H1 (cell line): ENCODE measurements around the gene PARD3. TPM values are rescaled to one million over a fixed set of nuclear protein-coding genes. Genes with fewer than 3 reads are reported as not detected.

Source experiments
- CTCF ChIA-PET: fragments of 300-600 bp; sonication (Branson Sonifier 250); formaldehyde crosslinking; loops from one replicate; lab custom pipeline; 2021; ENCODE audit not compliant: partially characterized antibody; lab: Charles Lee
- POLR2A ChIA-PET: fragments of 300-600 bp; sonication (Branson Sonifier 250); formaldehyde crosslinking; loops from one replicate; lab custom pipeline; 2021; ENCODE audit warnings: inconsistent platforms; ENCODE audit not compliant: partially characterized antibody; lab: Charles Lee
- DNase-seq, 2 experiments: peaks; one replicate each; pipeline versions ENCODE4 v3.0.0 to v3.0.0-alpha.2; 2010 to 2022; ENCODE audit warnings: low spot score in 2 of 2, low read depth in 1 of 2, mixed read lengths in 1 of 2
- FAIRE-seq: peaks from 2 replicates; lab custom pipeline; 2011; peaks lifted over from hg19 to GRCh38; lab: Jason Lieb, UNC
- H2AFZ ChIP-seq: 2 replicates; pipeline ENCODE4 v1.8.1; 2012; ENCODE audit warnings: low read length, inconsistent platforms
- H2AK5ac ChIP-seq: 2 replicates; pipeline ENCODE4 v1.6.1; 2013; ENCODE audit warnings: low read depth, low read length
- H2BK120ac ChIP-seq: replicated peaks from 2 replicates; pipeline ENCODE3; 2013; ENCODE audit warnings: low read depth, low read length, inconsistent platforms
- H2BK12ac ChIP-seq: 2 replicates; pipeline ENCODE4 v1.6.1; 2013; ENCODE audit warnings: low read depth, low read length
- H2BK15ac ChIP-seq: 2 replicates; pipeline ENCODE4 v1.6.1; 2013; ENCODE audit warnings: low read length
- H2BK20ac ChIP-seq: 2 replicates; pipeline ENCODE4 v1.6.1; 2013; ENCODE audit warnings: low read length
- H2BK5ac ChIP-seq: 2 replicates; pipeline ENCODE4 v1.6.1; 2013; ENCODE audit warnings: low read depth, low read length
- H3K14ac ChIP-seq: 2 replicates; pipeline ENCODE4 v1.6.1; 2013; ENCODE audit warnings: inconsistent platforms; ENCODE audit not compliant: insufficient read length
- H3K18ac ChIP-seq: 2 replicates; pipeline ENCODE4 v1.6.1; 2013; ENCODE audit warnings: low read length; ENCODE audit errors: extremely low read depth
- H3K23ac ChIP-seq: 2 replicates; pipeline ENCODE4 v1.6.1; 2013; ENCODE audit warnings: inconsistent platforms; ENCODE audit not compliant: insufficient read length
- H3K23me2 ChIP-seq: 2 replicates; pipeline ENCODE4 v1.6.1; 2013; ENCODE audit warnings: low read depth, low read length
- H3K27ac ChIP-seq: 2 replicates; pipeline ENCODE4 v1.6.1; 2011; ENCODE audit warnings: low read depth, low read length, inconsistent platforms
- H3K27me3 ChIP-seq, 4 experiments: replicated peaks in 1 of 4; 1 replicate in 1 of 4; 2 replicates in 3 of 4; pipeline versions ENCODE4 v1.6.1 to v1.8.1; 2011 to 2013; ENCODE audit warnings: low read length in 3 of 4, mild to moderate bottlenecking in 3 of 4, inconsistent platforms in 2 of 4, mixed read lengths in 2 of 4, moderate library complexity in 1 of 4; ENCODE audit not compliant: control insufficient read depth in 3 of 4, insufficient read depth in 3 of 4; ENCODE audit errors: extremely low read depth in 1 of 4
- H3K36me3 ChIP-seq, 4 experiments: 2 replicates each; pipeline versions ENCODE4 v1.6.1 to v1.8.1; 2011 to 2013; ENCODE audit warnings: mild to moderate bottlenecking in 4 of 4, low read length in 3 of 4, moderate library complexity in 2 of 4, control low read depth in 1 of 4, inconsistent platforms in 1 of 4; ENCODE audit not compliant: insufficient read depth in 4 of 4, control insufficient read depth in 2 of 4
- H3K4ac ChIP-seq: replicated peaks from 2 replicates; pipeline ENCODE3; 2013; ENCODE audit warnings: low read length, low read depth, mixed read lengths, inconsistent platforms; ENCODE audit not compliant: insufficient read length
- H3K4me1 ChIP-seq, 4 experiments: replicated peaks in 1 of 4; 1 replicate in 1 of 4; 2 replicates in 3 of 4; pipeline versions ENCODE4 v1.6.1 to v1.8.1; 2011 to 2013; ENCODE audit warnings: low read length in 3 of 4, inconsistent platforms in 2 of 4, mixed read lengths in 1 of 4; ENCODE audit not compliant: insufficient read depth in 4 of 4, control insufficient read depth in 3 of 4
- H3K4me2 ChIP-seq, 2 experiments: 2 replicates each; pipeline versions ENCODE4 v1.6.1 to v1.8.1; 2011 to 2013; ENCODE audit warnings: low read depth in 2 of 2, low read length in 2 of 2, control low read depth in 1 of 2, inconsistent platforms in 1 of 2, mild to moderate bottlenecking in 1 of 2; ENCODE audit not compliant: insufficient read depth in 1 of 2
- H3K4me3 ChIP-seq, 4 experiments: fragments of 200-600, 300-600 bp in 1 of 4; sonication (generic), shearing (Covaris generic), sonication (Bioruptor Twin) in 1 of 4; 2 replicates each; pipeline versions ENCODE4 v1.5.1 to v1.8.1; 2011 to 2016; ENCODE audit warnings: low read length in 4 of 4, low read depth in 3 of 4, control low read depth in 2 of 4, inconsistent platforms in 2 of 4, mild to moderate bottlenecking in 2 of 4, mixed read lengths in 1 of 4, moderate library complexity in 1 of 4; ENCODE audit not compliant: insufficient read depth in 2 of 4; ENCODE audit errors: extremely low read depth in 1 of 4
- H3K56ac ChIP-seq: replicated peaks from 2 replicates; pipeline ENCODE3; 2013; ENCODE audit warnings: low read depth, mild to moderate bottlenecking, mixed read lengths, low read length, inconsistent platforms; ENCODE audit not compliant: insufficient read length
- H3K79me1 ChIP-seq: 2 replicates; pipeline ENCODE4 v1.6.1; 2013; ENCODE audit warnings: low read depth, low read length, control low read depth
- H3K79me2 ChIP-seq, 2 experiments: 2 replicates each; pipeline versions ENCODE4 v1.6.1 to v1.8.1; 2012 to 2013; ENCODE audit warnings: low read length in 2 of 2, mild to moderate bottlenecking in 2 of 2, inconsistent platforms in 1 of 2; ENCODE audit not compliant: insufficient read depth in 2 of 2, control insufficient read depth in 1 of 2
- H3K9ac ChIP-seq, 4 experiments: replicated peaks in 1 of 4; 1 replicate in 1 of 4; 2 replicates in 3 of 4; pipeline versions ENCODE4 v1.6.1 to v1.8.1; 2011 to 2013; ENCODE audit warnings: low read depth in 3 of 4, low read length in 3 of 4, control low read depth in 2 of 4, mild to moderate bottlenecking in 2 of 4, moderate library complexity in 2 of 4, inconsistent platforms in 1 of 4; ENCODE audit errors: extremely low read depth in 1 of 4
- H3K9me3 ChIP-seq, 2 experiments: 2 replicates each; pipeline versions ENCODE4 v1.6.1 to v1.8.1; 2012 to 2013; ENCODE audit warnings: mild to moderate bottlenecking in 2 of 2, moderate library complexity in 2 of 2, control low read depth in 1 of 2, inconsistent platforms in 1 of 2, low read depth in 1 of 2, low read length in 1 of 2, mixed read lengths in 1 of 2; ENCODE audit not compliant: insufficient read depth in 2 of 2
- H4K20me1 ChIP-seq, 2 experiments: replicated peaks in 1 of 2; 2 replicates each; pipeline versions ENCODE3 to v1.8.1; 2011 to 2013; ENCODE audit warnings: inconsistent platforms in 2 of 2, low read length in 2 of 2, mild to moderate bottlenecking in 1 of 2; ENCODE audit not compliant: insufficient read depth in 2 of 2, control insufficient read depth in 1 of 2
- H4K5ac ChIP-seq: 2 replicates; pipeline ENCODE4 v1.6.1; 2013; ENCODE audit warnings: low read length, low read depth, mixed read lengths, inconsistent platforms; ENCODE audit not compliant: insufficient read length
- H4K8ac ChIP-seq: 2 replicates; pipeline ENCODE4 v1.8.0; 2013; ENCODE audit warnings: mild to moderate bottlenecking, moderate library complexity, low read length, inconsistent platforms; ENCODE audit not compliant: insufficient read depth; ENCODE audit errors: extremely low read depth
- H4K91ac ChIP-seq: replicated peaks from 2 replicates; pipeline ENCODE3; 2013; ENCODE audit warnings: low read length, mixed read lengths, inconsistent platforms; ENCODE audit not compliant: insufficient read length
- BRCA1 ChIP-seq: IDR thresholded peaks from 2 replicates; pipeline ENCODE4 v1.6.1; 2012; ENCODE audit warnings: low read depth, low read length, improper control_type of control experiment
- CREB1 ChIP-seq: IDR thresholded peaks from 2 replicates; pipeline ENCODE4 v1.6.1; 2012; ENCODE audit warnings: inconsistent platforms
- CTCF ChIP-seq, 3 experiments: IDR thresholded peaks; 1 replicate in 2 of 3; 2 replicates in 1 of 3; pipeline versions ENCODE4 v1.5.1 to v1.6.1; 2011; ENCODE audit warnings: low read length in 3 of 3, mild to moderate bottlenecking in 3 of 3, inconsistent platforms in 2 of 3, low read depth in 1 of 3, moderate library complexity in 1 of 3; ENCODE audit not compliant: insufficient read depth in 1 of 3; ENCODE audit errors: control extremely low read depth in 1 of 3
- GABPA ChIP-seq: IDR thresholded peaks from 2 replicates; pipeline ENCODE4 v1.6.1; 2011; ENCODE audit warnings: mild to moderate bottlenecking, low read length, moderate library complexity, borderline replicate concordance; ENCODE audit not compliant: insufficient read depth
- NANOG ChIP-seq: IDR thresholded peaks from 2 replicates; pipeline ENCODE4 v1.6.1; 2011; ENCODE audit warnings: low read length, low read depth, mild to moderate bottlenecking, inconsistent platforms; ENCODE audit not compliant: insufficient read depth, poor library complexity, severe bottlenecking
- RFX5 ChIP-seq: IDR thresholded peaks from 2 replicates; pipeline ENCODE4 v1.6.1; 2011; ENCODE audit warnings: low read depth, low read length, improper control_type of control experiment, borderline replicate concordance
- SAP30 ChIP-seq: fragments of 300-600 bp; sonication (generic); IDR thresholded peaks from 2 replicates; pipeline ENCODE4 v1.7.1; 2012; ENCODE audit warnings: low read length, moderate library complexity, mild to moderate bottlenecking, inconsistent platforms; ENCODE audit not compliant: insufficient read depth, insufficient replicate concordance
- SIRT6 ChIP-seq: IDR thresholded peaks from one replicate; pipeline ENCODE4 v1.7.1; 2012; ENCODE audit warnings: low read length, inconsistent platforms
- WGBS, 2 experiments: shearing (Covaris generic) in 1 of 2; methylation state at CpG; one replicate each; pipeline versions ENCODE4 v1.1.6 to v1.1.7; 2013 to 2015; ENCODE audit warnings: low lambda C conversion rate in 2 of 2, mixed read lengths in 2 of 2, inconsistent platforms in 1 of 2, low coverage in 1 of 2, missing lambda C conversion rate in 1 of 2; ENCODE audit not compliant: insufficient replicate concordance in 2 of 2, insufficient coverage in 1 of 2, insufficient read length in 1 of 2; ENCODE audit errors: extremely low coverage in 1 of 2, missing lambda C conversion rate in 1 of 2; 5-methylcytosine and 5-hydroxymethylcytosine counted together
- polyA plus RNA-seq, 7 experiments: library from polyadenylated mRNA; depleted of rRNA in 3 of 7; stranded (reverse) in 5 of 7; unstranded in 2 of 7; fragments of >200 nt in 5 of 7; fragments of 200-250 nt in 2 of 7; gene quantifications; 1 replicate in 5 of 7; 2 replicates in 1 of 7; 4 replicates in 1 of 7; pipeline versions ENCODE4 v1.2.1 to v1.2.3, GENCODE V29; 2011 to 2013; ENCODE audit warnings: missing spikeins in 2 of 7, mixed read lengths in 2 of 7
- total RNA-seq: library from RNA; stranded (reverse); fragmentation: NEBNext Ultra II Directional; extraction: Animal tissue kit (Norgen Biotek cat#: 25700); gene quantifications from 2 replicates; pipeline ENCODE4 v1.2.1, GENCODE V29; 2021

PARD3 gene
- total and polyA plus RNA-seq, 2 of the 8 experiments (the other 6 are each of a cell fraction or from before 2014, with no cell fraction given): 19.7 to 49.1 TPM

GRCh38 chr10:34160595-34160994 lies 654.5 kb downstream of the PARD3 start:
- Histone ChIP-seq H3K9ac (no peak overlapping the region), H2BK5ac (no peak overlapping the region)
- TF ChIP-seq SAP30: no peak
- no peak for TF ChIP-seq CREB1
- TF ChIP-seq RFX5: no peak
- no peak for TF ChIP-seq CTCF (IDR thresholded peaks at IDR 0.05; ENCODE audit: control extremely low read depth in 1 of 3, insufficient read depth in 1 of 3, low read depth in 1 of 3, low read length in 3 of 3)
- no peak for TF ChIP-seq BRCA1
- TF ChIP-seq GABPA: no peak
- no peak for TF ChIP-seq NANOG
- no peak for TF ChIP-seq SIRT6
- TF ChIP-seq, all 59 proteins: peak for 0
- Histone ChIP-seq H3K4me1 (peaks cover 0 to 1% (median 0%) of the 10 kb centered on the region in 4 experiments; a peak in 3 of 7 replicates), H3K4me3 (no peak overlapping the region), H3K36me3 (no peaks in the 10 kb centered on the region), H3K23me2 (no peaks in the 10 kb centered on the region), H3K18ac (no peak overlapping the region), H3K9me3 (no peaks in the 10 kb centered on the region), H2BK20ac (no peak overlapping the region), H3K79me1 (no peaks in the 10 kb centered on the region), H3K14ac (no peak overlapping the region), H4K5ac (no peak overlapping the region), H4K91ac (no peak overlapping the region), H2AK5ac (no peak overlapping the region), H2AFZ (no peak overlapping the region), H3K56ac (no peak overlapping the region), H2BK12ac (no peak overlapping the region), H3K4me2 (no peak overlapping the region), H3K4ac (no peak overlapping the region), H2BK120ac (no peak overlapping the region), H3K79me2 (no peaks in the 10 kb centered on the region), H3K27ac (no peak overlapping the region), H4K20me1 (no peaks in the 10 kb centered on the region), H3K27me3 (no peaks in the 10 kb centered on the region), H3K23ac (no peak overlapping the region), H4K8ac (no peak overlapping the region), H2BK15ac (no peak overlapping the region)
- CTCF ChIA-PET: no interaction called here
- FAIRE-seq (no peak), DNase-seq (no peak)
- POLR2A ChIA-PET: no interaction called here
- 95% methylated on average over 3 of the region's 3 CpGs; no CpG with 5 or more reads in 1 of the 2 experiments for WGBS, 2 experiments
